SK-N-MC (cell line): ENCODE results near the gene XKR8.

Experiments
- DNase-seq: peaks from one replicate; pipeline ENCODE4 v3.0.0-alpha.2; 2011; ENCODE audit warnings: low read depth, low spot score
- H3K27ac ChIP-seq: fragments of 200-600 bp; sonication (generic); 2 replicates; pipeline ENCODE4 v1.5.1; 2016; ENCODE audit warnings: mixed run types
- H3K36me3 ChIP-seq: fragments of 200-600 bp; sonication (generic); 2 replicates; pipeline ENCODE4 v1.6.1; 2017; ENCODE audit warnings: antibody characterized with exemption, low read length, mixed read lengths; ENCODE audit not compliant: insufficient read depth
- H3K4me3 ChIP-seq: fragments of 200-600 bp; sonication (generic); 2 replicates; pipeline ENCODE4 v1.5.1; 2016
- H3K9ac ChIP-seq: fragments of 200-600 bp; sonication (generic); 2 replicates; pipeline ENCODE4 v1.8.0; 2017; ENCODE audit warnings: mixed run types, mixed read lengths; ENCODE audit not compliant: insufficient read length
- H3K9me3 ChIP-seq: fragments of 200-600 bp; sonication (generic); 2 replicates; pipeline ENCODE4 v1.6.1; 2017; ENCODE audit warnings: low read depth, mild to moderate bottlenecking, antibody characterized with exemption, low read length, moderate library complexity, mixed read lengths
- EZH2 ChIP-seq: fragments of 200-600 bp; sonication (generic); IDR thresholded peaks from one replicate; pipeline ENCODE4 v1.6.1; 2017; ENCODE audit warnings: antibody characterized with exemption
- FOXP2 ChIP-seq: optimal IDR thresholded peaks from 2 replicates; pipeline ENCODE3; 2011; ENCODE audit warnings: mild to moderate bottlenecking, moderate library complexity; ENCODE audit not compliant: insufficient read depth; ENCODE audit errors: extremely low read length, control extremely low read depth
- POLR2AphosphoS5 ChIP-seq: IDR thresholded peaks from 2 replicates; pipeline ENCODE4 v1.6.1; 2012; ENCODE audit warnings: mild to moderate bottlenecking, low read depth, low read length, borderline replicate concordance

XKR8 gene, protein sequence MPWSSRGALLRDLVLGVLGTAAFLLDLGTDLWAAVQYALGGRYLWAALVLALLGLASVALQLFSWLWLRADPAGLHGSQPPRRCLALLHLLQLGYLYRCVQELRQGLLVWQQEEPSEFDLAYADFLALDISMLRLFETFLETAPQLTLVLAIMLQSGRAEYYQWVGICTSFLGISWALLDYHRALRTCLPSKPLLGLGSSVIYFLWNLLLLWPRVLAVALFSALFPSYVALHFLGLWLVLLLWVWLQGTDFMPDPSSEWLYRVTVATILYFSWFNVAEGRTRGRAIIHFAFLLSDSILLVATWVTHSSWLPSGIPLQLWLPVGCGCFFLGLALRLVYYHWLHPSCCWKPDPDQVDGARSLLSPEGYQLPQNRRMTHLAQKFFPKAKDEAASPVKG

GRCh38 chr1:27959792-27960603 is at the start of gene XKR8:
XKR8 (plus strand) TSS chr1:27959973; CDS start chr1:27960070, 97 bp downstream.
- peak within 1 kb of the TSS; percentile 69 for H3K4me3 ChIP-seq
- H3K27ac ChIP-seq = no peak within 1 kb of the TSS
- H3K9me3 ChIP-seq = no peaks in the 10 kb centered on the region
- no peak for DNase-seq
- no peaks in the 10 kb centered on the region for H3K36me3 ChIP-seq
- H3K9ac ChIP-seq = peak within 1 kb of the TSS; percentile 57
- TF ChIP-seq FOXP2 (no peak), POLR2AphosphoS5 (peak; percentile 56; the same call in 1 of the 2 replicates)

GRCh38 chr1:27912429-27912828 is 47.3 kb upstream of the XKR8 start:
- Histone ChIP-seq H3K36me3 (peaks cover 57% of the 10 kb centered on the region), H3K9ac (no peak overlapping the region), H3K9me3 (no peaks in the 10 kb centered on the region; the same call in none of the 2 replicates), H3K4me3 (no peak overlapping the region), H3K27ac (no peak overlapping the region)
- no peak for DNase-seq
- TF ChIP-seq EZH2 (no peak), FOXP2 (no peak), POLR2AphosphoS5 (no peak)

DNA sequence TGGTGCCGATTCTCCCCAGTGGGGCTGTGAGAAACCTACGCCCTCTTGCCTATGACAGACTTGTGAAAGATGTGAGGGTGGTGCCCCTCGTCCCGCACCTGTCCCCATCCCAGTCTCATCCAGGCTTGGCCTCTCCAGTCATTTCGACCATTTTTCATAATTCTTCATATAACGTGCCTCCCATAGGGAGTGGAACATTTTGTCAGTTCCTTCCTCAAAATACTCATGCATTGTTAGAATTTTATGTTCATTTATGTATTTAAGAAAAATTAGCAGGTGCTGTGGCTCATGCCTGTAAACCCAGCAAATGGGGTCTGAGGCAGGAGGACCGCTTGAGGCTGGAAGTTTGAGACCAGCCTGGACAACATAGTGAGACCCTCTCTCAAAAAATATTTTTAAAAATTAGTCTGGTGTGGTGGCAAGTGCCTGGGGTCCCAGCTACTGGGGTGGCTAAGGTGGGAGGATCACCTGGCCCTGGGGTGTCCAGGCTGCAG is 44.6 kb upstream of the XKR8 start:
- H3K36me3 ChIP-seq = peaks cover 31% of the 10 kb centered on the region
- H3K9me3 ChIP-seq = no peaks in the 10 kb centered on the region; the same call in 1 of the 2 replicates
- TF ChIP-seq FOXP2 (no peak), EZH2 (no peak), POLR2AphosphoS5 (no peak)
- DNase-seq = no peak
- H3K4me3 ChIP-seq = peak overlapping the region; percentile 7; the same call in 1 of the 2 replicates
- H3K9ac ChIP-seq = no peak overlapping the region
- H3K27ac ChIP-seq = peak overlapping the region; percentile 63

DNA sequence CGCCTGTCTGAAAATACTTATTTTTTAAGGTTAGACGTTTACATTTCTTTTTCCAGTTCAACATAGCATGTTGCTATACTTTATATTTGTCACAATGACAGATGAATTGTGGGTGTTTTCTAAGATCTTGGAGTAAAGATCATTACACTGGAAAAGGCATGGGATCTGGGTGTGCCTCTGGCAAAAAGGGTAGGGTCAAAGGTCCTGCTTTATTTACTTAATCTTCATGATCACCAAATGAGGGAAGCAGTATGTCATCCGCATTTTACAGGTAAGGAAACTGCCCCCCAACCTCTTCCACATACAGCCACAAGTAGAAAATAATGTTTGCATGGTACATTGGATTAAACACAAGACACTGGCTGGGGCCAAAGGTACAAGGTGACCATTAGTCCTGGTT is 37.5 kb upstream of the XKR8 start:
- no peak for DNase-seq
- no peak overlapping the region for H3K9ac ChIP-seq

GRCh38 chr1:27928216-27928954 is 31.4 kb upstream of the XKR8 start:
- H3K27ac ChIP-seq = no peak overlapping the region
- H3K36me3 ChIP-seq = no peaks in the 10 kb centered on the region
- no peak for DNase-seq
- no peaks in the 10 kb centered on the region for H3K9me3 ChIP-seq
- H3K4me3 ChIP-seq = no peak overlapping the region
- TF ChIP-seq FOXP2 = no peak
- TF ChIP-seq EZH2 = no peak
- no peak for TF ChIP-seq POLR2AphosphoS5
- H3K9ac ChIP-seq = no peak overlapping the region

More for the DNA sequence above, 37.5 kb upstream of the XKR8 start:
- Histone ChIP-seq H3K4me3 (no peak overlapping the region), H3K9me3 (no peaks in the 10 kb centered on the region), H3K36me3 (no peaks in the 10 kb centered on the region), H3K27ac (no peak overlapping the region)
- TF ChIP-seq POLR2AphosphoS5 (no peak), EZH2 (no peak), FOXP2 (no peak)

GRCh38 chr1:27931184-27931583 is 28.6 kb upstream of the XKR8 start:
- TF ChIP-seq POLR2AphosphoS5 (no peak), EZH2 (no peak), FOXP2 (no peak)
- Histone ChIP-seq H3K9ac (no peak overlapping the region), H3K9me3 (no peaks in the 10 kb centered on the region), H3K4me3 (no peak overlapping the region), H3K36me3 (no peaks in the 10 kb centered on the region), H3K27ac (no peak overlapping the region)
- no peak for DNase-seq

- DNase-seq = no peak
- H3K27ac ChIP-seq = no peak overlapping the region
- TF ChIP-seq POLR2AphosphoS5 (no peak), FOXP2 (no peak), EZH2 (no peak)
- no peaks in the 10 kb centered on the region for H3K36me3 ChIP-seq
- no peak overlapping the region for H3K9ac ChIP-seq
- no peak overlapping the region for H3K4me3 ChIP-seq
- H3K9me3 ChIP-seq = no peaks in the 10 kb centered on the region
Measured at GRCh38 chr1:27931759-27932158, 28.0 kb upstream of the XKR8 start.
